ENCODE measurements around the gene LBX2. TPM values are rescaled to one million over a fixed set of nuclear protein-coding genes. Genes with fewer than 3 reads are reported as not detected.
A peak's percentile ranks its signal among the peaks of the same experiment; 100 is the strongest.

Gene LBX2
- total RNA-seq, 1 donor from 2014 or later, result 0.20 TPM

- no peak for DNase-seq
Measured at GRCh38 chr2:74457129-74457548, 42.3 kb downstream of the LBX2 start.

GRCh38 chr2:74454654-74455511, 44.5 kb downstream of the LBX2 start, which contains the start of gene INO80B:
INO80B (plus strand) TSS chr2:74455087; CDS start chr2:74455117, 30 bp downstream.
- peak; percentile 99 for DNase-seq

GRCh38 chr2:74450570-74451190, 48.7 kb downstream of the LBX2 start:
- no peak for DNase-seq

GRCh38 chr2:74448771-74449170, 50.6 kb downstream of the LBX2 start:
- no peak for DNase-seq

Other genes with a start within 250 kb of the LBX2 start
- gene SLC4A5, start 156.2 kb downstream of the LBX2 start, total RNA-seq, result 2.1 TPM
- gene DCTN1, start 119.3 kb downstream of the LBX2 start, total RNA-seq, result 59.2 TPM
- gene C2orf81, start 78.0 kb downstream of the LBX2 start, total RNA-seq, result 0.30 TPM
- 5.7 TPM for gene WDR54, start 77.9 kb downstream of the LBX2 start, total RNA-seq
- gene RTKN, start 57.7 kb downstream of the LBX2 start, total RNA-seq, result 25.7 TPM
- gene INO80B, start 44.5 kb downstream of the LBX2 start, total RNA-seq, result 6.8 TPM
- 20.1 TPM for gene WBP1, start 41.2 kb downstream of the LBX2 start, total RNA-seq
- gene MOGS, start 34.2 kb downstream of the LBX2 start, total RNA-seq, result 28.7 TPM
- 17.8 TPM for gene MRPL53, start 26.9 kb downstream of the LBX2 start, total RNA-seq
- gene CCDC142, start 16.6 kb downstream of the LBX2 start, total RNA-seq, result 17.5 TPM
- gene TTC31, start 16.5 kb downstream of the LBX2 start, total RNA-seq, result 10.5 TPM
- 8.1 TPM for gene PCGF1, start 8.1 kb upstream of the LBX2 start, total RNA-seq
- gene TLX2, start 14.8 kb upstream of the LBX2 start, total RNA-seq, result not detected
- 0.59 TPM for gene DQX1, start 26.6 kb upstream of the LBX2 start, total RNA-seq
- gene AUP1, start 30.1 kb upstream of the LBX2 start, total RNA-seq, result 55.4 TPM
- gene HTRA2, start 30.3 kb upstream of the LBX2 start, total RNA-seq, result 18.1 TPM
- gene LOXL3, start 54.3 kb upstream of the LBX2 start, total RNA-seq, result 3.7 TPM
- gene DOK1, start 55.1 kb upstream of the LBX2 start, total RNA-seq, result 6.2 TPM
- 0.99 TPM for gene M1AP, start 148.7 kb upstream of the LBX2 start, total RNA-seq
- 3.2 TPM for gene SEMA4F, start 154.6 kb upstream of the LBX2 start, total RNA-seq

All from skin of body (tissue), 2 donors.